CD4-positive, alpha-beta T cell treated with Interleukin-6 for 4 hours (primary cell): Measurements from ENCODE around the gene AKAP11.

Source experiments
- DNase-seq: peaks from one replicate; pipeline ENCODE4 v3.0.0-alpha.2; 2020; ENCODE audit warnings: mixed read lengths

The AKAP11 gene

DNA sequence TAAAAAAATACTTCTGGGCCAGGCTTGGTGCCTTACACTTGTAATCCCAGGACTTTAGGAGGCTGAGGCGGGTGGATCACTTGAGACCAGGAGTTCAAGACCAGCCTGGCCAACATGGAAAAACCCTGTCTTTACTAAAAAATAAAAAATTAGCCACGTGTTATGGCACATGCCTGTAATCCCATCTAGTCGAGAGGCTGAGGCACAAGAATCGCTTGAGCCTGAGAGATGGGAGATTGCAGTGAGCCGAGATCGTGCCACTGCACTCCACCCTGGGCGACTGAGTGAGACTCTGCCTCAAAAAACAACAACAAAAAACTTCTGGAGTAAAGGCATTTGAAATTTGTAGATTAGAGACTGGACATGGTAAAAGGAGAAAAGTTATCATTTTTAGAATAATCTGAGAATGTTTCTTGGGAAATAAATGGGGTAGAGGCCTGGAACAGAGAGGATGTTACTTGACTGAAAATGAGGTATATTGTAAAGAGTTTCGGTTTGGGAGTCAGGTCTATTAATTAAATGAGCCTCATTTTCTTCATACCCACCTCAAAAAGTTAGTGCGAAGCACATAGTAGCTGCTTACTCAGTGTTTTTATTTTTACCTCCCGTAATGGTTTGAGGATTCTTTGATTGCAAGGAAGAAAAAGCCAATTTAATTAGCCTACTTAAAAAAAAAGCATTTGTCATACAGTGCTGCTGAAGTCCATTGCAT lies 2.6 kb downstream of the AKAP11 start:
- no peak for DNase-seq

DNA sequence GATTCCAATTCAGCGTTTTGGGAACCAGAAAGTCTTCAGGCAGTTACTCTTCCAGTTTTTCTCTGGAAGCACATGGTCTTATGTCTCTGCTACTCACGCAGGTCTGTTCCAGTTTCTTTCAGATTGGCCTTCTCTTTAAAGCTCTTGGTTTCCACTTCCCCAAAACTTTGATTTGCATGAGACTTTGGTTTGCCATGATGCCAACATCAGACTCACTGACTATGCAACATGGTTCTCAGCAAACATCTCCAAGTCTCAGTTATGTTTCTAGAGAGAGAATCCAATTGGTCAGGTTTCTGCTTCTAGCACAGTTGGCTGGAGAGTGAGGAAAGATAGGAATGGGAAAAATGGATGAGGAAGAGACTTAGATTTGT lies 3.1 kb downstream of the AKAP11 start:
- no peak for DNase-seq

- no peak for DNase-seq
Measured at GRCh38 chr13:42275506-42275905, 3.6 kb downstream of the AKAP11 start.

- no peak for DNase-seq
Measured at GRCh38 chr13:42276683-42277082, 4.7 kb downstream of the AKAP11 start.

DNA sequence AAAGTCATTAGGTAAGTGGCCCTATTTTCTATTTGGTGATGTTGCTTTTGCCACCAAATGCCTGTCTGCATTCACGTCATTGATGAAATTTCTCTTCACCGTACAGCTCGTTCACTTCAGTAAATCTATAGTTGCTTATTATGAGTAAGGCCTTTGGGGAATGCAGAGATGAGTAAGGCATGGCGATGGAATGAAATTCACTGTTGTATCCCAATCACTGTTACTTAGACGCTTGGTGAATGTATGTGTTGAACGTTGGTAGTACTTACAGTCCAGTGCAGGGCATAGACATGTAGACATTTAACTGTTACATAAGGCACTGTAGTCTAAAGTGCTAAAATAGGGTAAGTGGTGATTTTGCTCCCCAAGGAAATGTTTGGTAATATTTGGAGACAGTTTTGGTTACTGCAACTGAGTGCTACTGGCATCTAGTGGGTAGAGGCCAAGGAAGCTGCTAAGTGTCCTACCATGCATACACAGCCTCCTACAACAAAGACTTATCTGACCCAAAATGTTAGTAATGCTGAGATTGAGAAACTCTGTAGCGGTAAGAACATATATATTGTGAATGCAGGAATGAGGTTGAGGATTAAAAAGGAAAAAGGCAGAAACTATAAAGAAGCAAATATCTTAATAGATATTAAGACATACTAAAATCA lies 5.8 kb downstream of the AKAP11 start:
- DNase-seq = no peak

DNA sequence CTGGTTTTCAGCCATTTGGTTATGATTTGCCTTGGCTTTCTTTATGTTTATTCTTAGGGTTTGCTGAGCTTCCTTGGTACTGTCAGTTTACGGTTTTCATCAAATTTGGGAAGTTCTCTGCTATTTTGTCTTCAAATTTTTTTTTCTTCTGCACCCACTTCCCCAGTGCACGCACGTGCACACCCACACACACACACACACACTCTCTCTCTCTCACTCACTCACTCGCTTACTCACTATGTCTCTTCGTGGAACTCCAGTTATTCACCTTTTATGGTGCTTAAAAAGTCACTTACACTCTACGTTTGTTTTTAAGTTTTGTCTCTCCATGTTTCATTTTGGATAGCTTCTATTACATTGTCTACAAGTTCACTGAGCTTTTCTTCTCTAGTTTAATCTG lies 7.1 kb downstream of the AKAP11 start:
- peak; percentile 38 for DNase-seq

DNA sequence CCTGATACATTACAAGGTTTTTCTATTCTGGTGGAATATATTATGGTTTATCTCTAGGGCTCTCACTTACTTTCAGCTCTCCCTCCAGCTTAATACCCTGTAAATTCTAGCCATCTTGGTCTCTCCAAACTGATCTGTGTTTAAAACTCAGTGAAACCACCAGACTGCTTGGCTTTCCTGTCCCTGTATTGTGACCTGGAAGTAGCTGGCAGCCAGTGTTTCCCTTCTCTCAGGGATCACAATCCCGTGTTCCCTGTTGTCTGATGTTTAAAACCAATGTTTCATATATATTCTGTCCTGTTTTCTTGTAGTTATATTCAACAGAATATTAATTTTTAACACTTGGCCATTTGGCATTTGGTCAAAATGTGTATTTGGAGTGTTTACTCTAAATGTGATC lies 8.0 kb downstream of the AKAP11 start:
- DNase-seq = no peak

DNA sequence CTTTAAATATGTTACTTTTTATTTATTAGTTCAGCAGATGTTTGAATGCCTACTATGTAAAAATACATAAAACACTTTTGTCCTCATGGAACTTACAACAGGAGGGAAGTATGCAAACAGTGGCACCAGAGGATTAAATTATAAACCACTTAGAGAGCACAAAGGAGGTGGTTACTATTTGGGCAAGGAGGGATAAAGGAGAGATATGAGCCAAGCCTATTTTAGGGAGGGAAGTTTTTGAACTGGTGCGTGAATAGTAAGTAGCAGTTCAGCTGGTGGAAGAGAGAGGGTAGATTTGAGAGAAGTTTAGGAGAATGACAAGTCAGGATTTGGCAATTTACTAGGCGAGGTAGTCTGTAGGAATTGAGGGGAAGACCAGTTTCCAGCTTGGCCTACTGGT lies 8.6 kb downstream of the AKAP11 start:
- DNase-seq = no peak

DNA sequence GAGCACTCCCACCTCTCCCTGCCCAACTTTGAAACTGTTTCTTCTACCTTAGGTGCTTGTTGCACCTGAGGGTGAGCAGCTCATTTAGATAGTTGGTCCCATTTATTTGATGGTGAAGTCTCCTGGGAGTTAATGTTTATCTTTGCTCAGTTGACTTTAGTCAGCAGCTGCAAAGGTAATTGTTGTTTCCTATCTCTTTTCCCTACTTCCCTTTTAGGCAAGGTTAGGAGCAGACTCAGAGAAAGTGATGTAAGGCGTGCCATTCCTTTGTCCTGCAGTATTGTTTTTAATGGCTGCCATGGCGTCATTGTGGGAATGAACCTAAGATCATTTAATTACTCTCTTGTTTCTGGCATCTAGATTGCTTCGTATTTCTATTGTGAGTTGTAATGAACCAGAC lies 11.6 kb downstream of the AKAP11 start:
- DNase-seq = no peak

DNA sequence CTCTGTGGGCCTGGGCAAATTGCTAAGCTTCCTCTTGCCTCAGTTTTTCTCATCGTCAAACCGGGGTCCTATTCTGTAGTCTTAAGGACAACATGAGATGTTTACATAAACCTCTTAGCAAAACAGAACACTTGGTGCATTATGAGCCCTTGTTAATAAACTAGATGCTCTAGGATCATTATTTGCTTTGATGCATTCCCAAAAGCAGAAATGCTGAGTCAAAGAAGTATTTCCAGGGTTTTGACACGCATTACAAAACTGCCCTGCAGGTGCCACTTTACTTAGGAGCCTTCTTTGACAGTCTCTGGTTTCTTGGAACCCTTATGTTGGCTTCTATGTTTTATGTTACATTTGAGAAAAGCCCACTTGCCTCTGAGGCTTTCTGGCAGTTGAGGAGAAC lies 12.1 kb downstream of the AKAP11 start:
- DNase-seq = no peak

- DNase-seq = no peak
Measured at GRCh38 chr13:42298392-42298791, 26.4 kb downstream of the AKAP11 start.

GRCh38 chr13:42305503-42305902 lies 33.6 kb downstream of the AKAP11 start:
- DNase-seq = no peak

DNA sequence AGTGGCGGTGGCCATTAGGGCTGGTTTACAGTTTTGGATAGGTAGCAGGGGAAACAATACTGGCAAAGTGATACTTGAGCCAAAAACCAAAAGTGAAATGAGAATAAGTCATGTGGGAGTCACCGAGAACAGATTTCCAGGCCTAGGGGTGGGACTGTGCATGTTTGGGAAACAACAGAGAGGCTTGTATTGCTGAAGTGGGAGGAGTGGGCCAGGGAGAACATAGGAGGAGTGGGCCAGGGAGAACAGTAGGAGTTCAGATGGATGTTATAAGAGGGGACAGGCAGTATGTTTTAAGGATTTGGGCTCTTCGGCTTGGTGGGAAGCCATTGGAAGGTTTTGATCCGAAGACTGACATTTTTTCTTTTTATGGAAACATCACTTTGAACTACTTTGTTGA lies 35.5 kb downstream of the AKAP11 start:
- DNase-seq = no peak

DNA sequence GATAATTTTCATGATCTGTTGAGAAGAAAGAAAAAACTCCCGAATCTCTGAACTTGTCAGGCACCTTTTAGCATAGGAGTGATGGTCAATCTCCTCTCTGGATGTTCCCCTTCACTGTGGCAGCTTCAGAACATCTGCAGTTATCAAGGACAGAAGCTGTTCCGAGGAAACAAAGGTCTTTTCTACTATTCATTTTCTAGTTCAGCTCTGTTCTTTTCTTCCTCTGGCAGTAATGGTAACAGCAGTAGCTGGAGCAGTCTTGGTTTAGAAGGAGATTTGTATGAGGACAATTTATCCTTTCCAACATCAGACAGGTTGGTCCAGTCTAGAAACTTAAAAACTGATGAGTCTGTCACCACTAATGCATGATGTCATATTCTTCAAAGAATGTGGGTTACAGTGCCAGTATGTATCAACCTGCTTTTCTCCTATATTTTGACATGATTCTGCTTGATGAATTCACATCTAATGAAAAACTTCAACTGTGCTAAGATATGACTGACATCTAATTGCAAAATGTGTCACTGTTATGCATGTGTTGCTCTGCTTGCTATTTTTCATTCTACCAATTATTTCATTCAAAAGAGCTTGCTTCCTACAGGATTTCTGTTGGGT lies 41.0 kb downstream of the AKAP11 start:
- DNase-seq = no peak

- no peak for DNase-seq
Measured at GRCh38 chr13:42318570-42318969, 46.6 kb downstream of the AKAP11 start.

- DNase-seq = no peak
Measured at GRCh38 chr13:42320375-42320787, 48.4 kb downstream of the AKAP11 start.

DNA sequence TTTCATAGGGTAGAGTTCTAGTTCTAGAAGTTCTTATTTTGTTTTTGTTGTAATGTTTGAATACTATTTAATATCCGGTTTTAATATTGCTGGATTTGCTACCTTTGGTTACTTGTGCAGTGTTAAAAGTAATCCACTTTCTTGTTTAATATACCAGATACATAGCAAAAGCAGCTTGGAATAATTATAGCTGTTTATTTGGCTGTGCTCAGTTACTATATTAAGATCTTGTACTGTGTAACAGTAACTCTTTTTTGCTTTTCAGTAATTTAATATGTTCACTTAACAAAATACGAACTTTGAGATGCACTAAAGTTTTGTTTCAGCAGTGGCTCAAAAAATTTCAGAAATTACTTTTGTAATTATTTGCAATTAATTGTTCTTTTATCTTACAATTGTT lies 50.9 kb downstream of the AKAP11 start:
- DNase-seq = no peak

- no peak for DNase-seq
Measured at GRCh38 chr13:42324704-42325103, 52.8 kb downstream of the AKAP11 start.

DNA sequence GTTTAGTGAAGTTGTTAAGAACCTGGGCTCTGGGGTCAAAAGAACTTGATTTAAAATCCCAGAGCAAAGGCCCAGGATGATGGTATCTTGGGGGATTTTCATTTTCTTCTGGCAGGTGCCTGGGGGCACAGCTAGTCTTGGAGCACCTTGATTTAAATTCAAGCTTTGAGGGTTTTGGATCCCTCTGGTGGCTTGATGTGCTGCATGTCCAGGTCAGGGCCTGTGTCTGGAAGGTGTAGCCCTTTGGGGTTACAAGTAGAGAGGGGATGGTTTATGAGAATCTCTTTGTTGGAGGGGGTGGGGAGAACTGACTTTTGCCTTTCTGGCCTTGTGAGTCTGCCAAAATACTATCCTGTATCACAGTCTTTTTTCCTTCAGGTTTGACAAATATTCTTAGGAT lies 55.8 kb downstream of the AKAP11 start:
- no peak for DNase-seq

- DNase-seq = no peak
Measured at GRCh38 chr13:42328672-42329071, 56.7 kb downstream of the AKAP11 start.

GRCh38 chr13:42329239-42329638 lies 57.3 kb downstream of the AKAP11 start:
- DNase-seq = no peak

GRCh38 chr13:42331009-42331408 lies 59.1 kb downstream of the AKAP11 start:
- DNase-seq = no peak

GRCh38 chr13:42333613-42334328 lies 61.8 kb downstream of the AKAP11 start:
- no peak for DNase-seq

GRCh38 chr13:42334329-42334706 lies 62.4 kb downstream of the AKAP11 start:
- DNase-seq = no peak
